IPS-15b (cell line): ENCODE data around the gene GJB5.
"Not testable (repeated sequence)": the region's sequence is repeated elsewhere in the genome, so short reads cannot be mapped to it uniquely, and the experiment has no call there.

Source experiments
- H3K27me3 ChIP-seq: one replicate; pipeline ENCODE4 v1.6.1; 2013; ENCODE audit warnings: low read length; ENCODE audit not compliant: control insufficient read depth, insufficient read depth
- H3K36me3 ChIP-seq: one replicate; pipeline ENCODE4 v1.6.1; 2013; ENCODE audit warnings: low read length; ENCODE audit not compliant: control insufficient read depth, insufficient read depth
- H3K4me1 ChIP-seq: one replicate; pipeline ENCODE4 v1.6.1; 2013; ENCODE audit warnings: mild to moderate bottlenecking, low read length; ENCODE audit not compliant: control insufficient read depth, insufficient read depth
- H3K4me3 ChIP-seq: one replicate; pipeline ENCODE4 v1.5.1; 2013; ENCODE audit warnings: low read depth, low read length
- H3K9ac ChIP-seq: one replicate; pipeline ENCODE4 v1.6.1; 2013; ENCODE audit warnings: low read depth, mild to moderate bottlenecking, low read length
- H3K9me3 ChIP-seq: one replicate; pipeline ENCODE4 v1.6.1; 2013; ENCODE audit warnings: mild to moderate bottlenecking, low read length; ENCODE audit not compliant: control insufficient read depth, insufficient read depth

The GJB5 gene

GRCh38 chr1:34762474-34763141, 7.8 kb downstream of the GJB5 start:
- Histone ChIP-seq H3K9ac (no peak overlapping the region), H3K27me3 (no peaks in the 10 kb centered on the region), H3K36me3 (no peaks in the 10 kb centered on the region), H3K4me3 (no peak overlapping the region), H3K9me3 (no peaks in the 10 kb centered on the region), H3K4me1 (peaks cover 11% of the 10 kb centered on the region)

GRCh38 chr1:34763142-34763781, 8.4 kb downstream of the GJB5 start:
- Histone ChIP-seq H3K4me3 (no peak overlapping the region), H3K4me1 (peaks cover 11% of the 10 kb centered on the region), H3K27me3 (no peaks in the 10 kb centered on the region), H3K9me3 (no peaks in the 10 kb centered on the region), H3K9ac (no peak overlapping the region), H3K36me3 (no peaks in the 10 kb centered on the region)

- H3K4me3 ChIP-seq: no peak overlapping the region
- H3K4me1 ChIP-seq: no peaks in the 10 kb centered on the region
- H3K36me3 ChIP-seq: no peaks in the 10 kb centered on the region
- H3K27me3 ChIP-seq: no peaks in the 10 kb centered on the region
- H3K9ac ChIP-seq: no peak overlapping the region
- no peaks in the 10 kb centered on the region for H3K9me3 ChIP-seq
Observed at GRCh38 chr1:34768856-34769255, 14.0 kb downstream of the GJB5 start.

GRCh38 chr1:34770891-34771504, 16.2 kb downstream of the GJB5 start:
- Histone ChIP-seq H3K36me3 (no peaks in the 10 kb centered on the region), H3K9me3 (no peaks in the 10 kb centered on the region), H3K9ac (no peak overlapping the region), H3K4me3 (no peak overlapping the region), H3K27me3 (no peaks in the 10 kb centered on the region), H3K4me1 (no peaks in the 10 kb centered on the region)

GRCh38 chr1:34771573-34772371, 16.9 kb downstream of the GJB5 start:
- no peaks in the 10 kb centered on the region for H3K27me3 ChIP-seq
- no peaks in the 10 kb centered on the region for H3K36me3 ChIP-seq
- H3K9me3 ChIP-seq: no peaks in the 10 kb centered on the region
- no peak overlapping the region for H3K9ac ChIP-seq
- no peak overlapping the region for H3K4me3 ChIP-seq
- no peaks in the 10 kb centered on the region for H3K4me1 ChIP-seq

- H3K9ac ChIP-seq, H3K27me3 ChIP-seq, H3K4me3 ChIP-seq: not testable (repeated sequence)
Observed at GRCh38 chr1:34773114-34773513, 18.3 kb downstream of the GJB5 start.

GRCh38 chr1:34774957-34775356, 20.1 kb downstream of the GJB5 start:
- Histone ChIP-seq H3K27me3 (no peaks in the 10 kb centered on the region), H3K36me3 (no peaks in the 10 kb centered on the region), H3K9me3 (no peaks in the 10 kb centered on the region), H3K4me3 (no peak overlapping the region), H3K9ac (no peak overlapping the region), H3K4me1 (no peaks in the 10 kb centered on the region)

More at GRCh38 chr1:34773114-34773513, 18.3 kb downstream of the GJB5 start:
- H3K9me3 ChIP-seq, H3K4me1 ChIP-seq, H3K36me3 ChIP-seq: not testable (repeated sequence)

GRCh38 chr1:34776911-34777310, 22.1 kb downstream of the GJB5 start:
- H3K4me1 ChIP-seq: no peaks in the 10 kb centered on the region
- H3K36me3 ChIP-seq: no peaks in the 10 kb centered on the region
- no peaks in the 10 kb centered on the region for H3K9me3 ChIP-seq
- H3K4me3 ChIP-seq: no peak overlapping the region
- peaks cover 15% of the 10 kb centered on the region for H3K27me3 ChIP-seq
- H3K9ac ChIP-seq: no peak overlapping the region

GRCh38 chr1:34777519-34778321, 22.9 kb downstream of the GJB5 start:
- Histone ChIP-seq H3K9me3 (no peaks in the 10 kb centered on the region), H3K9ac (no peak overlapping the region), H3K27me3 (peaks cover 23% of the 10 kb centered on the region), H3K4me1 (no peaks in the 10 kb centered on the region), H3K36me3 (no peaks in the 10 kb centered on the region), H3K4me3 (no peak overlapping the region)

GRCh38 chr1:34778381-34778780, 23.5 kb downstream of the GJB5 start:
- no peaks in the 10 kb centered on the region for H3K36me3 ChIP-seq
- no peak overlapping the region for H3K9ac ChIP-seq
- no peaks in the 10 kb centered on the region for H3K9me3 ChIP-seq
- peaks cover 23% of the 10 kb centered on the region for H3K27me3 ChIP-seq
- H3K4me1 ChIP-seq: no peaks in the 10 kb centered on the region
- H3K4me3 ChIP-seq: no peak overlapping the region

GRCh38 chr1:34779005-34779404, 24.2 kb downstream of the GJB5 start:
- Histone ChIP-seq H3K9ac (no peak overlapping the region), H3K4me1 (no peaks in the 10 kb centered on the region), H3K4me3 (no peak overlapping the region), H3K9me3 (no peaks in the 10 kb centered on the region), H3K27me3 (peaks cover 23% of the 10 kb centered on the region), H3K36me3 (no peaks in the 10 kb centered on the region)
